Measurements from ENCODE around the gene KLK6.
A peak's percentile ranks its signal among the peaks of the same experiment; 100 is the strongest.

KLK6 gene

DNA sequence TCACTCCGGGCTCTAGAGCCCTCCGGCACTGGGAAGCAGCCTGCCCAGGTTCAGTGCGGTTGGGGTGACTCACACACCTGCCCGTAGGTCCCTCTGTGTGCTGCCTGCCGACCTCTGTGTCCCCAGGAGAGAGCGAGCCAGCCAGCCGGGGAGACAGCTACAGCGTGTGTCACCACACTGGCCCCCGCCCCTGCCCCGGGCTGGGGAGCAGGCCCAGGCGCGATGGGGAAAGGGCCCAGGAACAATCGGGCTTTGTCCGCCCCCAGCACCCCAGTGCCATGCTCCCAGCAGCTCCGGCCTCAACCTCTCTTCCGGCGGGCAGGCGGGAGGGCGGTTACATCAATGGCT is at the start of gene KLK6:
Gene KLK6 (minus strand): TSS at position 179 of the 348 bp plus-strand sequence. CDS start 1,487 bp downstream, outside the sequence.
- H3K27ac ChIP-seq: peak within 1 kb of the TSS in 4 of 21 experiments; percentile 14 to 57 (median 20)
- no peak within 1 kb of the TSS for H3K4me3 ChIP-seq

DNA sequence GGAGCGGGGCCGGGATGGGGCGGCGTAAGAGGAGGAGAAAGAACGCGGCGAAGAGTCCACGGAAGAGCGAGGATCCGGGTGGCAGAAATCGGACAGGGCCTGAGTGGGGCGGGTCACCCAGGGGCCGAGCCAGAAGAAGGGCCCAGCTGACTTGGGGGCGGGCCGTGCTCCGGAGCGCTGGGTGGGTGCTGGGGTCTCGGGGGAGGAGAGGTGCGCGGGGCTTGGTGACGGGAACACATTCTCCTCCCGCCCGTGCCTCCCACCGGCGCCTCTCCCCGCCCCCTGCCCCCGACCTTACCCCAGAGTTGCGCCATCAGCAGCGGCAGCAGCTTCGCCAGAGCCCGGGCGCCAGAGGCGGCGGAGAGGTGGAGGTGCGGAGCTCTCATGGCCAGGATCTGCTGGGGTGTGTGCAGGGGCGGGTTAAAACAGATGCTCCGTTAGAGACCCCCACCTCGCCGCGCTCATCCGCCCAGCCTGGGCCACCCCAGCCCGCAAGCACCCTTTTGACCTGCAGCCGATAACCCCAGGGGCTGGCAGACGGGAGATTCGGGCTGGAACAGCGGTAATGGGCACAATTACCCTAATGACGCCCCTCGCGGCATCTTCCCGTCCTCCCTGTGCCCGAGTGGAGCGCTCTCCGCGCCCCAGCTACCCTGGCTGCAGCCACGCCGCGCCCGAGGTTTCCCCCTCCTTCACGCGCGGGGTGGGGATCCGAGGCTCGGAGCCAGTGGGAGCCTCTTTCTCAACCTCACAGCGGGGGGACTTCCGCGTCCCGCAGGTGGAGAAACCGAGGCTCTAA is 49.6 kb upstream of the KLK6 start:
- Histone ChIP-seq H3K4me3 (peak overlapping the region; percentile 22 to 50 (median 26)), H3K27ac (peak overlapping the region in 19 of 21 experiments; percentile 29 to 93 (median 75))

DNA sequence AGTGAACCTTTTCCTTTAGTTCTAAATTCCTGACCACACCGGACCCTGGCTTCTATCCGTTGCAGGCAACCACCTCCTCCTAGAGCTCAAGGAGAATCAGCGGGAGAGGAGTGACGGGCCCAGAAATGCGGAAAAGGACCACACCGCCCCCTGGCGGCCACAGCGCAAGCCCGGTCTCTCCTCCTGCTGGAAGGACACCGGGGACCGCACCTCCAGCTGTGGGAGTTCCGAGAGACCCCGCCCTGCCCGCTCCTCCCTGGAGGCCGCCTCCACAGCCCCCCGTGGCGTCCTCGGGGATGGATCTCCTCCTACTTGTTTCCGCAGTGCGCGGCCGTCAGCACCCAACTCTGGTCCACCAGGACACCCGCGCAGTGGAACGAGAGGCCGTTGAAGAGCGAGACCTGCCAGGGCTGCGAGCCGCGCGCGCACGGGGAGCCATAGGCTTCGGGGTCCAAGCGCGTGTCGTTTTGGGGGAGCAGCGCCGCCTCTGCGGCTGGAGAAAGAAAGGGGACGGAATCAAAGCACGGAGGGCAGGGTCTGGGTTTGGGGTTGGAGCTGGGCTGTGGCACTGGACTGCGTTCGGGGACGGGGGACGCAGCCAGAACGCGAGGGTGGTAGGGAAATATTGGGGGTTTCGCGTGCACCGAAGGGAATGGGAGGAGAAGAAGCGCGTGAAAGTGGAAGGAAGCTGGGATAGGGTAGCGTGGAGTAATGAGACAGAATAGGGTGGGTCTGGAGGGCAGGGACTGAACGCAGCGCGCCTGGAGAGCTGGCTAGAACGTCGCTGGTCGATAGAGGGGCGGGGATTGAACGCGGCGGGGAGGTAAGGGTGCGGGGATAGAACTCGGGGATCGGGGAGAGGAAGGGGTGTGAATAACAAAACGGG is 47.6 kb upstream of the KLK6 start:
- H3K27ac ChIP-seq: peak overlapping the region in 18 of 21 experiments; percentile 31 to 83 (median 71)
- peak overlapping the region; percentile 13 to 42 (median 35) for H3K4me3 ChIP-seq

DNA sequence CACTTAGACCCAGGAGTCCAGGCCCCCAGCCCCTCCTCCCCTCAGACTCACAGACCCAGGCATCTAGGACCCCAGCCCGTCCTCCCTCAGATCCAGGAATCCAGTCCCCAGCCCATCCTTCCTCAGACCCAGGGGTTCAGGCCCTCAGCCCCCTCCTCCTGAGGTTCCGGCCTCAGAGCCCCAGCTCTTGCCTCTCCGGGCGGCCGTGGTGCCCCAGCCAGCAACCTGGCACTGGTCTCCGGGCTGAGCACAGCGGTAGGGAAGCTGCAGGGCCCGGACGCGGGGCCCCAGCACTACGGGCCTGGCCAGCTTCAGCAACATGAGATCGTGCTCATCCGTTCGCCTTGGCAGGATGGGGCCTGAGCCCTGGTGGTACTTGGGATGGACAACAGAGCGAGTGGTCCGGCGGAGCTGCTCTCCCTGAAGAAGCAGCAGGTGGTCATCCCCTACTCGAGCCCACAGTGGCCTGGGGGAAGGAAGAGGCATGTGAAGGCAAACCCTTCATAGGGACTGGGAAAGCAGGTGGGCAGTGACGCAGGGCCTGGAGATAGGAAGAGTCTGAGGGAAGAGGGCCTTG is 46.4 kb upstream of the KLK6 start:
- Histone ChIP-seq H3K27ac (no peak overlapping the region), H3K4me3 (no peak overlapping the region)

DNA sequence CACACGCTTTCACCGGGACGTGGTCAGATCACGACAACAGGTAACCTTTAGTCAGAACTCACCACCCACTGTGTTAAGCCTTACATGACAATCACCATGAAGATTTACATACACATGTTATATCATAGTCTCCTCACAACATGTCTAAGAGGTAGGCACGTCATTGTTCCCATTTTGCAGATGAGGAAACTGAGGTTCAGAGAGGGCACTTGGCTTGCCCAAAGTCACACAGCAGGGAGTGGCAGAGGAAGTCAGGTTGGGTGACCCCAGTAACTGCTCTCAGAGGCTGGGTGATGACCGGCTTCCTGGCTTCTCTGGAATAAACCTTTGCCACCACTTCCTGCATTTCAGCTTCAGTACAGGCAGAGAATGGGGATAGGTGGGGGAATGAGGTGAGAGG is 44.9 kb upstream of the KLK6 start:
- Histone ChIP-seq H3K4me3 (no peak overlapping the region), H3K27ac (peak overlapping the region in 1 of 21 experiments; percentile 22)

DNA sequence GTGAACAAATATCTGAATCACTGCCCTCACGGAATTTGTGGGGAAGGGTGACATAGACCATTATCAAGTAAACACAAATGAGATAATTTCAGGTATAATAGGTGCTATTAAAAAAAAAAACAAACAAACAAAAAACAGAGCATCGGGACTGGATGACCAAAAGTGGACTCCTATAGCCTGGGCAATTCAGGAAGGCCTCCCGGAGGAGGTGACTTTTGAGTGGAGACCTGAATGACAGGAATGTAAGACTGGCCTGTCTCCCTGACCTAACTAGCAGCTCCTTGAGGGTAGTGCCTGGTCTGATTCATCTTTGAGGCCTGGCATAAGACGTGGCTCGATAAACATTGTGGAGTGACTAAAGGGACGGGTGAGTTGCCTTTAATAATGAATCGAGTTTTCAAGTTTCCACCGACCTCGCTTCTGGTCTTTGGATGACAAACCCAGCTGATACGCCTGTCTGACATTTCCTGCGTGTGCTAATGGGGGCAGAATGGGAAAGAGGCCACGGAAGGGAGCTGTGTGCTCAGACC is 43.3 kb upstream of the KLK6 start:
- no peak overlapping the region for H3K27ac ChIP-seq
- no peak overlapping the region for H3K4me3 ChIP-seq

DNA sequence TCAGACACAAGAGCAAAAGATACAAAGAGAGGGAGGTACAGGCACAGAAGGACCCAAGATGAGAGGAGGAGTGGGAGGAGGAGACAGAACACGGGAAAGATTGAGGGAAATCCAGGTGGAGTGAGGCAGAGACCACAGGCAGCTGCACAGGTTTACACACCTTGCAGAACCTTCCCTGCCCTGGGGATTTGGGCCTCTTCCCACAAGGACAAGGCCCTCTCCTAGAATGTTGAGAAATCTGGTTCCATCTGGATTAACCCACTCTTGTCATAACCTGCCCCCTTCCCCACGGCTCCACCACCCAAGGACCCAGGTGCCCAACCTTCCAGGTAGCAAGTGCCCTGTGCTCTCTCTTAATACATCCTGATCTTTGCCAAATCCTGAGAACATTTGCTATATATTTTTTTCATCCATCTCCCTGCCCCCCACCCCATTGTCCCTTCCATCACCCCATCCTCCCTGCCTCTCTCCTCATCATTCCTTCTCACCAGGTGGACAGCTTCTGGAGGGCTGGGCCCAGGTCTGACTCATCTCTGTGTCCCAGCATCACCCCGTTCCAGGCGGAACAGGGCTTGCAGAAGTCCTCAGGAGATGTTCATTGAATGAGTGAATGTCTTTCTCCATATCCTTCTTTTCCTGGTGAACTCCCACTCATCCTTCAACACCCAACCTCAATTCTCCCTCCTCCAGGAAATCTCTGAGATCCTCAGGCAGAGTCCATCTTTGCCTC is 40.8 kb upstream of the KLK6 start:
- Histone ChIP-seq H3K27ac (peak overlapping the region in 13 of 21 experiments; percentile 20 to 71 (median 55)), H3K4me3 (no peak overlapping the region)

DNA sequence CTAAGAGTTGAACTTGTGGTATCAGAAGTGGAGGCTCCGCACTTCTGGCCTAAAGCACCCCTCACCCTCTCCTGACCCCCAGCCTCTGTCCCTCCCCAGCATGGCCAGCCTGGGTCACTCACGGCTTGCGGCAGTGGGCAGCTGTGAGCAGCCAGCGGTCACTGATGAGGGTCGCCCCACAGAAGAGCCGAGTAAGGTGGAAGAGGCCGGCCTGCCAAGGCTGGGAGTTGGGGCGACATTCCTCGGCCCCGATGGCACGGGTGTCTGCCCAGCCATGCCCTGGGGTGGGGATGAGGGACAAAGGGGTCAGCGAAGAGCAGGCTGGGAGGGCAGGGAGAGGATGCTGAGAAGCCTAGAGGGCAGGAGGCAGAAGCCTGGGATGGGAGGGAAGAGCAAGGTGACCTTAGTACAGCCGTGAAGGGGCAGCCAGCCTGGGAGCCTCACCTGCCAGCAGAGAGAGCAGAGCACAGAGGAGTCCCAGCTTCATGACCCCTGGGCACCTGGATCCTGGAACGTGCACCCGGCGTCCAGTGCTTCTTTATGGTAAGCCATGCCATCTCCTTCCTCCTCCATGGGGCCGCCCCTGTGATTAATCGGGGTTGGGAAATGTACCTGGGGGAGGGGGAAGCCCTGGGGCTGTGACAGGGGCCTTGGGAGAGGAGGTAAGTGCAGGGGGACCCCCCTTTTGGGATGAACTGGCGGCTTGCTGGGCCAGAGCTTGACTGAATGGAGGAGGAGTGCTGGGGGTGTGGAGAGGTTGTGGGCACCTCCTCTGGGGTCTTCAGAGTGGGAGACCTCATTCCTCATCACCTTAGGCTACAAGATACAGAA is 39.9 kb upstream of the KLK6 start:
- Histone ChIP-seq H3K4me3 (no peak overlapping the region), H3K27ac (peak overlapping the region in 14 of 21 experiments; percentile 20 to 71 (median 52))

DNA sequence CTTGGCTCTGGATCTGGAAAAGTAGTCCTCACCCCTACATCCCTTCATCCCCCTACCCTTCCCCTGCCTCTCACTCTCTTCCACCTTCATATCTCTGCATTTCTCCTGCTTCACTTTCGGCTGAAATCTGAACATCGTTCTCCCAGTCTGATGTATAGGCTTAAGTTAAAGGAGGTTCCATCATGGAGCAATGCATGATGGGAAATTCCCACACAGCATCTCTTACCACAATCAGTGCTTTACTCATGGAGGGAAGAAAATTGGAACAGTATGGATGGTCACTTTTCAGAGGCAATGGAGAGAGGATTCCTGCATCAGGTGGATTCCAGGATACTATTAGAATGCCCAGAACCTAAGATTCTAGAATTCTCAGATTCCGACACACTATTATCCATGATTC is 38.1 kb upstream of the KLK6 start:
- no peak overlapping the region for H3K27ac ChIP-seq

DNA sequence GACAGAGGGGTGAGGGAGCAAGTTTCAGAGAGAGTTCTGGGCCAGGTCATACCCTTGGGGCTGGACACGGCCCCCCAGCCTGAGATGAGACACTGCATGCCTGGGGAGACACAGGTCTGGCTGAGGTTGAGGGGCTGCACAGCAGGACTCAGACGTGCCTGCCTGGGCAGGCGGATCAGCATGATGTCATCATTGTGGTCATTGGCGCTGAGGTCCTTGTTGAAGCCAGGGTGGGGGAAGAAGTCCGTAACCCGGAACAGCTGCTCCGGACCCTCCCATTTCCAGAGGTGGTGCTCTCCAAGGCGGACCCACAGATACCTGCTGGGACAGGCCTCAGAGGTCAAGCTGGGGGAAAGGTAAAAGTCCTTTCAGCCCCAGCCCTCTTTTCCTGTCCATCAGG is 37.0 kb upstream of the KLK6 start:
- Histone ChIP-seq H3K27ac (no peak overlapping the region), H3K4me3 (no peak overlapping the region)

More for the DNA sequence above, 38.1 kb upstream of the KLK6 start:
- H3K4me3 ChIP-seq: no peak overlapping the region

DNA sequence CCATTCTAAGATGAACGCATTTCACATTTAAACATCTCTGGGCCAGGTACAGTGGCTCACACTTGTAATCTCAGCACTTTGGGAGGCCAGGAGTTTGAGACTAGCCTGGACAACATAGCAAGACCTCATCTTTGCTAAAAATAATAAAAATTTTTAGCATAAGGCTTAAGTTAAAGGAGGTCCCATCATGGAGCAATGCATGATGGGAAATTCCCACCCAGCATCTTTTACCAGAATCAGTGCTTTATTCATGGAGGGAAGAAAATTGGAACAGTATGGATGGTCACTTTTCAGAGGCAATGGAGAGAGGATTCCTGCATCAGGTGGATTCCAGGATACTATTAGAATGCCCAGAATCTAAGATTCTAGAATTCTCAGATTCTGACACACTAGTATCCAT is 35.9 kb upstream of the KLK6 start:
- Histone ChIP-seq H3K4me3 (no peak overlapping the region), H3K27ac (no peak overlapping the region)

DNA sequence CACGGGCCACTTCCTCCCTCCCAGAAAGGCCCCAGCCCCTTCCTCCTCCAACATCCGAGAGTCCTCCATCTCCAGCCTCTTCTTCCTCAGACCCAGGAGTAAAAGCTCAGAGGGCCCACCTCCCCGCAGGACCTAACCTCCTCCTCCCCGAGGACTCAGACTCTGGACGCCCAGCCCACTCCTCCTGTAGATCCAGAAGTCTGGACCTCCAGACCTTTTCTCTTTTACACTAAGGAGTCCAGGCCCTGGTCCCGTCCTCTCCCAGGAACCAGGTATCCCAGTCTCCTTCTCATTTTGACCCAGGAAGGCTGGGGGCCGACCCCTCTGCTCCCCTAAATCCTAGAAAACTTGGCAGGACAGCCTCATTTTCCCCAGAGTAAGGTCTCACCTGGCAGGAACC is 33.9 kb upstream of the KLK6 start:
- Histone ChIP-seq H3K27ac (peak overlapping the region in 1 of 21 experiments; percentile 10), H3K4me3 (no peak overlapping the region)

DNA sequence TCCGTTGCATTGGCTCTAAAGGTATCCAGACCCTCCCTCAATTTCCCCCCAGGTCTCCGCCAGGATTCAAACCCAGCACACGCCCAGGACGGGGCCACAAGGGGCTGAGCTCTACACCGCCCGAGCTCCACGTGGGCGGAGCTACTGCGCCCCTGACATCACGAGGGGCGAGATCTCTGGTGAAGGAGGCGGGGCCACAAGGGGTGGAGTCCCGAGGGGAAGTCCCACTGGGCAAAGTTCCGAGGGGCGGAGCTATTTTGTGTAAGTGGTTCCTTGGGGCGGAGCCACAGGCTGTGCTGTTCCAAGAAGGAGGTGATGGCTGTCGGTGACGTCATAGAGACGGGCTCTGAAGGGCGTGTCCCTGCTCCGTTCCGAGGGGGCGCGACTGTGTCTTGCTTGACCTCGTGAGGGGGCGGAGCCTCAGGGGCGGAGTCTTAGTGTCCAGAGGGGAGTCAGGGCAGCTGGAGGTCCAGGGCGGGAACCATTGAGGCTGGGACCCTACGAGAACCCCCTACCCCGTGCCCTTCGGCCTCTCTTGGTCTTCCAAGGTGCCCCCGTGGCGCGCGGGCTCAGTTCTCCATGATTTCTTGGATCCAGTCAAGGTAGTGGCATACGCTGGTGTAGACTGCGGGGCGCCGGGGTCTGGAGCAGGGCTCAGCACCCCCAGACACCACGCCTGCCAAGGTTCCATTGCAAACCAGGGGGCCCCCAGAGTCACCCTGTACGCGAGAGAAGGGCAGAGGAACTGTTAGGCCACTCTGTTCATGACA is 33.3 kb upstream of the KLK6 start:
- Histone ChIP-seq H3K27ac (peak overlapping the region in 14 of 21 experiments; percentile 10 to 85 (median 74)), H3K4me3 (peak overlapping the region in 1 of 7 experiments; percentile 32)

DNA sequence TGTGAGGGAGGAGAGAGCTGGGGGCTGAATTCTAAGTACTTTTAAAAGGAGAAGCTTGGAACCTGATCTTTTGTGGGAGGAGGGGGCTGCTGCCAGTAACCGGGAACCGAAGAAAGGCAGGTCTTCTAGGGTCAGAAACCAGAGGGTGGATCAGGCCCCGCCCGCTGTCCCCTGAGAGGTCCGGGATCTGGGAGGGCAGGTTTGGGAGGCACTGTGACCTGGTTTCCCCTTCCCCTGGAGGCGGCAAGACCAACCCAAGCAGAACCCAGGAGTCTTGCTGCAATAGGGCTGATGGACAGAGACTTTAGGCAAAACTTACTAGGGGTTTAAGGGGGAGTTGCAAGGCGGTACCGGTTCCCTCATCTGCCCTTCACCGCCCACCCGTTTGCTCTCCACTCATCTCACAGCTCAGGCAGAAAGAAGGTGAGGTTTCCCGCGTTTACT is 32.7 kb upstream of the KLK6 start:
- Histone ChIP-seq H3K27ac (peak overlapping the region in 19 of 21 experiments; percentile 13 to 85 (median 71)), H3K4me3 (peak overlapping the region in 1 of 7 experiments; percentile 32)

DNA sequence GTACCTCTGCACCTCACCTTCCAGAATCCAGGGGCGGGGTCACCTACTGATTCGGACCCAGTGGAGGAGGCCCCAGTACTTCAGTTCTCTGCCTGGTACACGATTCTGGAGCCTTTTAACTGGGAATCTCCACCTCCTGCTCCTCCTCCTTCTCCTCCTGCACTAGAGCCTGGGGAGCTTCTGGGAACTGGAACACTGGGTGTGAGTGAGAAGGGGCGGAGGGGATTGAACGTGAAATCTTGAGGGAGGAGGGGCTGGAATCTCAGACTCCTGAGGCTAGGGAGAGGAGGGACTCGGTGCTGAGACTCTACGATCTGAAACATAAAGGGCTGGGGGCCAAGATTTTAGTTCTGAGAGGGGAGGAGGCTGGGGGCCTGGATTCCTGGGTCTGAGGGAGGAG is 32.1 kb upstream of the KLK6 start, which contains the start of gene KLK8:
Gene KLK8 (minus strand): TSS at position 90 of the 400 bp plus-strand sequence. CDS start 437 bp downstream, outside the sequence.
- H3K27ac ChIP-seq: peak within 1 kb of the TSS in 19 of 21 experiments; percentile 13 to 85 (median 71)

DNA sequence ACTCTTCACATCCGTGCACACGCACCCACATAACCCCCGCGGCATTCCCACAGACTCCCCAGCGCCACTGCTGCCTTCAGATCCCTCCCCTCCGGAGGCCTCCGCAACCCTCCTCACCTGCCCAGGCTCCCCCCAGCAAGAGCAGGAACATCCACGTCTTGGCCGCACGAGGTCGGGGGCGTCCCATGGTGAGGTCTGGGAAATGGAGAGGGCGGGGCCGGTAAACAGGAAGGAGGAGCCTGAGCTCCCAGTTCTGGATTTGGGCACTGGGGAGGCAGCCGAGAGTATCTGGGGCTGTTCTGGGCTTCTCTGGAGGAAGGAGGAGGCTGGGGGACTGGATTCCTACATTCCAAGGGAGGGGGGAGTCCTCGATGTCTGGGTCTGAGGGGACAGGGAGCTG is 31.6 kb upstream of the KLK6 start:
- peak overlapping the region in 18 of 21 experiments; percentile 1 to 85 (median 71) for H3K27ac ChIP-seq
- H3K4me3 ChIP-seq: peak overlapping the region; percentile 3 to 38 (median 25)

More for the DNA sequence above, 32.1 kb upstream of the KLK6 start, which contains the start of gene KLK8:
- H3K4me3 ChIP-seq: peak within 1 kb of the TSS; percentile 3 to 38 (median 25)

DNA sequence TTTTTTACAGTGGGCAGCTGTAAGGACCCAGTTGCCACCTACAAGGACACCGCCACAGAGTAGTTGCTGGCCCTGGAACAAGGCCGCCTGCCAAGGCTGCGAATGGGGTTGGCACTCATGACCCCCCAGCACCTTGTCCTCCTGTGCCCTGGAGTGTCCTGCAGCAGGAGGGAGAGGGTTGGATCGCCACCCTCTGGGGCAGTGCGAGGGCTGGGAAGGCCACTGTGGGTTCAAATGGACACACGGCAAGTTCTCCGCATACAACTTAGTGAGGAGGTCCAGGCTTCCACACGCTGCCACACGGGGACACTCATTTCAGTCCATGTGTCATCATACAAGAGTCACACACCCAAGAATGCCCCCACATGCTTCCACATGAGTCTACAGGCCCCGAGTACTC is 31.0 kb upstream of the KLK6 start:
- H3K27ac ChIP-seq: peak overlapping the region in 14 of 21 experiments; percentile 13 to 85 (median 74)

More for the DNA sequence above, 31.0 kb upstream of the KLK6 start:
- H3K4me3 ChIP-seq: peak overlapping the region; percentile 3 to 38 (median 25)

All from skin epidermis (tissue), 12 donors.